ENCODE data around the gene COPS8.

The COPS8 gene

DNA sequence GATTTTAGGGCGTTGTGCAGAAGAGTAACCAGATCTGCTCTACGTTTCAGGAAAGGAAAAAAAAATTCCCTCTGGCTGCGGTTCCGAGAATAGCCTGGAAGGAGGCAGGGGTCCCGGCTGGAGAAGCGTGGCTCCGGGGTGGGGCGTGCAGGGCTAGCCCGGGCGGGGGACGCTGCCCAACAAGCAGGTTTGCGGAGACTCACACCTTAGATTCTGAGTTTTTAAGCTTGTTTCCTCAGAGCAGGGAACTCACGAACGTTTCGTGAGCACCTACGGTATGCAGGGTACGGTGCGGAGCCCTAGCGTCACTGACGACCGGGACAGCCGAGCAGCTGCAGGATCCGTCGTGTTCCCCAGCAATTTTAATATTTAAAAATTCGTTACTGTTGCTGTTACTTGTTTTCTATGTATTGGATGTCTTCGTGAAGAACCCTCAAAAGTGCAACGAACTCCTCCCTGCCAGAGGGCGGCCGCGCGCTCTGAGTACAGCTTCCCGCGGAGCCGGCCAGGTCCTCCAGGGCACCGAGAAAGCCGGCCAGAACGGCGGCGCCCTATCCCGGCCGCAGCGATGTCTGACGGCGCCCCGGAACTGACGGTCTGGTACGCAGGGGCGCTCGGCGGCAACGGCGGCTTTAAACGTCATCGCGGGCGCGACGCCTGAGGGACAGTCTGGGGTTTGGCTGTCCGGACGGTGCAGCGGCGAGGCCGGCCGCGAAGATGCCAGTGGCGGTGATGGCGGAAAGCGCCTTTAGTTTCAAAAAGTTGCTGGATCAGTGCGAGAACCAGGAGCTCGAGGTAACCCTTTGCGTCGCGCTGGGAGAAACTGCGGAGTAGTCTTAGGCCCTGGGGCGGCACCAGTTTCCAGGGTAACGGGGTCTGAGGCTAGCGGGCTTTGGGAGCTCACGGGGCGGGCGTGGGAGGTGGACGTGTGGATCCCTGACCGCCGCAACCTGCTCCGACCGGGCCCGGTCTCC lies at the start of gene COPS8:
Gene COPS8, plus strand, starts transcription at position 642 of the 974 bp plus-strand sequence. Its CDS starts 76 bp downstream, at position 718.
- H3K36me3 ChIP-seq (replicated peaks; ENCODE audit: low read depth, low read length), result no peaks in the 10 kb centered on the region
- no peaks in the 10 kb centered on the region for H3K27me3 ChIP-seq (ENCODE audit: low read depth, low read length)
- H3K79me2 ChIP-seq (ENCODE audit: low read length), result peaks cover 28% of the 10 kb centered on the region
- peaks cover 5% of the 10 kb centered on the region; the same call in 1 of the 2 replicates for H3K4me1 ChIP-seq (ENCODE audit: low read length)
- no peak for TF ChIP-seq EZH2phosphoT487 (IDR thresholded peaks at IDR 0.05; ENCODE audit: low read depth)
- TF ChIP-seq, protein P1, sequence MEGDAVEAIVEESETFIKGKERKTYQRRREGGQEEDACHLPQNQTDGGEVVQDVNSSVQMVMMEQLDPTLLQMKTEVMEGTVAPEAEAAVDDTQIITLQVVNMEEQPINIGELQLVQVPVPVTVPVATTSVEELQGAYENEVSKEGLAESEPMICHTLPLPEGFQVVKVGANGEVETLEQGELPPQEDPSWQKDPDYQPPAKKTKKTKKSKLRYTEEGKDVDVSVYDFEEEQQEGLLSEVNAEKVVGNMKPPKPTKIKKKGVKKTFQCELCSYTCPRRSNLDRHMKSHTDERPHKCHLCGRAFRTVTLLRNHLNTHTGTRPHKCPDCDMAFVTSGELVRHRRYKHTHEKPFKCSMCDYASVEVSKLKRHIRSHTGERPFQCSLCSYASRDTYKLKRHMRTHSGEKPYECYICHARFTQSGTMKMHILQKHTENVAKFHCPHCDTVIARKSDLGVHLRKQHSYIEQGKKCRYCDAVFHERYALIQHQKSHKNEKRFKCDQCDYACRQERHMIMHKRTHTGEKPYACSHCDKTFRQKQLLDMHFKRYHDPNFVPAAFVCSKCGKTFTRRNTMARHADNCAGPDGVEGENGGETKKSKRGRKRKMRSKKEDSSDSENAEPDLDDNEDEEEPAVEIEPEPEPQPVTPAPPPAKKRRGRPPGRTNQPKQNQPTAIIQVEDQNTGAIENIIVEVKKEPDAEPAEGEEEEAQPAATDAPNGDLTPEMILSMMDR (IDR thresholded peaks at IDR 0.05; ENCODE audit: low read depth, low read length), result no peak; the same call in 1 of the 2 replicates
- no peaks in the 10 kb centered on the region for H4K20me1 ChIP-seq (ENCODE audit: insufficient read depth, low read length)
- 0 out of 2 replicates have a peak within 1 kb of the TSS, but pooled peaks have one; percentile 39 for H3K27ac ChIP-seq (ENCODE audit: low read length)
- H3K4me3 ChIP-seq (ENCODE audit: low read length), result peak within 1 kb of the TSS; percentile 98
- H2AFZ ChIP-seq (ENCODE audit: low read depth, low read length), result peak within 1 kb of the TSS; percentile 98
- no peaks in the 10 kb centered on the region for H3K9me3 ChIP-seq (ENCODE audit: insufficient read depth, low read length)
- H3K4me2 ChIP-seq (ENCODE audit: low read length), result peak within 1 kb of the TSS; percentile 93
- peak within 1 kb of the TSS; percentile 89 for H3K9ac ChIP-seq (ENCODE audit: low read length)

DNA sequence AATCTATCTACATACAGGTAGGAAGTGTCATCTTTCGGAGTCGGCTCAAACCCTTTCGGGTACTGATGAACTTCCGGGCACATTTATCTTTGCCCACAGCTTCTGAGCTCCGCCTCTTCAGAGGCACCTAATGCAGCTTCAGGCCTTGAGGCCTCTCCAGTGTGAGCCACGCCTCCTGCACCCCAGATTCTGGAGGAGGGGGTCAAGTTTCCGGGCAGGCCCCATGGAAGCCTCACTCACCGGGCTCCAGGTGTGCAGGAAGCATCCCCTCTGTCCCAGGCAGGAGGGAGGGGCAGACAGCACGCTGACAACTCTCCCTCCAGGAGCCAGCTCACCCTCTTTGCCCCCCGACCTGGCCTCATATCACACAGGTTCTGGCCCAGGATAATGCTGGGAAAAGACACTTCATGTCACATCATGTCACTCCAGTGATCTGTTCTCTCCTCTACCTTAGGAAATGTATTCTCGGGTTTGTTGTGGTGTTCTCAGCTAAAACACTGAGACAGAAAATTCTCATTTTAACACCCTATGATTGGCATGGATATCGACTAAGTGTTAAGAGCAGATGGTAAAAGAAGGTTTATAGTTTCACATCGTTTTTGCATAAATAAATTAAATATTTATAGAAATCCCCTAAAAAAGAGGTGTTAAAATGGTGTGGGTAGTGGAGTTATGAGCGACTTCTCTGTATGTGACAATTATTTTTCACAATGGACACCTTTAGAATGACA lies 46.2 kb upstream of the COPS8 start:
- no peak overlapping the region for H3K27ac ChIP-seq (ENCODE audit: low read length)
- H3K36me3 ChIP-seq (replicated peaks; ENCODE audit: low read depth, low read length), result no peaks in the 10 kb centered on the region
- no peaks in the 10 kb centered on the region for H3K9me3 ChIP-seq (ENCODE audit: insufficient read depth, low read length)
- H3K4me1 ChIP-seq (ENCODE audit: low read length), result no peaks in the 10 kb centered on the region
- no peak overlapping the region for H2AFZ ChIP-seq (ENCODE audit: low read depth, low read length)
- H3K4me3 ChIP-seq (ENCODE audit: low read length), result no peak overlapping the region
- H3K79me2 ChIP-seq (ENCODE audit: low read length), result no peaks in the 10 kb centered on the region
- H3K27me3 ChIP-seq (ENCODE audit: low read depth, low read length), result no peaks in the 10 kb centered on the region
- no peak overlapping the region for H3K4me2 ChIP-seq (ENCODE audit: low read length)
- no peak overlapping the region for H3K9ac ChIP-seq (ENCODE audit: low read length)
- no peaks in the 10 kb centered on the region for H4K20me1 ChIP-seq (ENCODE audit: insufficient read depth, low read length)
- no peak for TF ChIP-seq EZH2phosphoT487 (IDR thresholded peaks at IDR 0.05; ENCODE audit: low read depth)
- TF ChIP-seq, protein P1 (IDR thresholded peaks at IDR 0.05; ENCODE audit: low read depth, low read length), result no peak

DNA sequence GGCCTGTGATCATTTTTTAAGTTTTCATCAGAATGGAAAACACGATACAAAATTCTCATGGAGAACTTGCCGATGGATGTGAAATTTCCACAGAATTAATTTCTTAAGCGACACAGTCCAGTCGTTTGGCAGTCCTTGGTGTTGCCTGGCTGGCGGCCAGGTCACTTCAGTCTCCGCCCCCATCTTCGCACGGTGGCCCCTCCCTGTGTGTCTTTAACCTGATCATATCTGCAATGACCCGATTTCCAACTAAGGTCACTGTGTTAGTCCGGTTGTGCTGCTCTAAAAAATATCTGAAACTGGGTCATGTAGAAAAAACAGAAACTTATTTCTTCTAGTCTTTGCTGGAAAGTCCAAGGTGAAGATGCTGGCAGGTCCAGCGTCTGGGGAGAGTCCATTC lies 44.5 kb upstream of the COPS8 start:
- no peak overlapping the region for H3K4me3 ChIP-seq (ENCODE audit: low read length)
- H3K4me2 ChIP-seq (ENCODE audit: low read length), result no peak overlapping the region
- H3K36me3 ChIP-seq (replicated peaks; ENCODE audit: low read depth, low read length), result no peaks in the 10 kb centered on the region
- H2AFZ ChIP-seq (ENCODE audit: low read depth, low read length), result no peak overlapping the region
- H3K4me1 ChIP-seq (ENCODE audit: low read length), result no peaks in the 10 kb centered on the region
- H3K9me3 ChIP-seq (ENCODE audit: insufficient read depth, low read length), result no peaks in the 10 kb centered on the region
- no peak overlapping the region for H3K9ac ChIP-seq (ENCODE audit: low read length)
- H4K20me1 ChIP-seq (ENCODE audit: insufficient read depth, low read length), result no peaks in the 10 kb centered on the region
- H3K27me3 ChIP-seq (ENCODE audit: low read depth, low read length), result peaks cover 3% of the 10 kb centered on the region; the same call in 1 of the 2 replicates
- TF ChIP-seq EZH2phosphoT487 (IDR thresholded peaks at IDR 0.05; ENCODE audit: low read depth), result no peak
- TF ChIP-seq, protein P1 (IDR thresholded peaks at IDR 0.05; ENCODE audit: low read depth, low read length), result no peak
- no peaks in the 10 kb centered on the region for H3K79me2 ChIP-seq (ENCODE audit: low read length)
- no peak overlapping the region for H3K27ac ChIP-seq (ENCODE audit: low read length)

GRCh38 chr2:237042101-237042500 lies 43.6 kb upstream of the COPS8 start:
- H3K4me1 ChIP-seq (ENCODE audit: low read length), result no peaks in the 10 kb centered on the region
- H3K36me3 ChIP-seq (replicated peaks; ENCODE audit: low read depth, low read length), result no peaks in the 10 kb centered on the region
- peaks cover 3% of the 10 kb centered on the region; the same call in 1 of the 2 replicates for H3K27me3 ChIP-seq (ENCODE audit: low read depth, low read length)
- no peaks in the 10 kb centered on the region for H3K79me2 ChIP-seq (ENCODE audit: low read length)
- no peak overlapping the region for H3K4me3 ChIP-seq (ENCODE audit: low read length)
- H2AFZ ChIP-seq (ENCODE audit: low read depth, low read length), result no peak overlapping the region
- H4K20me1 ChIP-seq (ENCODE audit: insufficient read depth, low read length), result no peaks in the 10 kb centered on the region
- no peak overlapping the region for H3K4me2 ChIP-seq (ENCODE audit: low read length)
- no peak for TF ChIP-seq EZH2phosphoT487 (IDR thresholded peaks at IDR 0.05; ENCODE audit: low read depth)
- TF ChIP-seq, protein P1 (IDR thresholded peaks at IDR 0.05; ENCODE audit: low read depth, low read length), result no peak
- no peak overlapping the region for H3K9ac ChIP-seq (ENCODE audit: low read length)
- no peaks in the 10 kb centered on the region for H3K9me3 ChIP-seq (ENCODE audit: insufficient read depth, low read length)
- H3K27ac ChIP-seq (ENCODE audit: low read length), result no peak overlapping the region
